Measurements from ENCODE around the gene FGFRL1.

- no peak for TF ChIP-seq YY1 (IDR thresholded peaks at IDR 0.05; ENCODE audit: low read depth)
- no peak for TF ChIP-seq RAD21 (IDR thresholded peaks at IDR 0.05; ENCODE audit: low read depth)
- no peak for TF ChIP-seq CEBPB (IDR thresholded peaks at IDR 0.05)
- TF ChIP-seq NFIC (IDR thresholded peaks at IDR 0.05), result no peak
- TF ChIP-seq ZBTB7A (IDR thresholded peaks at IDR 0.05; ENCODE audit: low read depth), result no peak
- no peak for TF ChIP-seq FOXM1 (IDR thresholded peaks at IDR 0.05; ENCODE audit: borderline replicate concordance, low read depth)
- TF ChIP-seq, protein P1, sequence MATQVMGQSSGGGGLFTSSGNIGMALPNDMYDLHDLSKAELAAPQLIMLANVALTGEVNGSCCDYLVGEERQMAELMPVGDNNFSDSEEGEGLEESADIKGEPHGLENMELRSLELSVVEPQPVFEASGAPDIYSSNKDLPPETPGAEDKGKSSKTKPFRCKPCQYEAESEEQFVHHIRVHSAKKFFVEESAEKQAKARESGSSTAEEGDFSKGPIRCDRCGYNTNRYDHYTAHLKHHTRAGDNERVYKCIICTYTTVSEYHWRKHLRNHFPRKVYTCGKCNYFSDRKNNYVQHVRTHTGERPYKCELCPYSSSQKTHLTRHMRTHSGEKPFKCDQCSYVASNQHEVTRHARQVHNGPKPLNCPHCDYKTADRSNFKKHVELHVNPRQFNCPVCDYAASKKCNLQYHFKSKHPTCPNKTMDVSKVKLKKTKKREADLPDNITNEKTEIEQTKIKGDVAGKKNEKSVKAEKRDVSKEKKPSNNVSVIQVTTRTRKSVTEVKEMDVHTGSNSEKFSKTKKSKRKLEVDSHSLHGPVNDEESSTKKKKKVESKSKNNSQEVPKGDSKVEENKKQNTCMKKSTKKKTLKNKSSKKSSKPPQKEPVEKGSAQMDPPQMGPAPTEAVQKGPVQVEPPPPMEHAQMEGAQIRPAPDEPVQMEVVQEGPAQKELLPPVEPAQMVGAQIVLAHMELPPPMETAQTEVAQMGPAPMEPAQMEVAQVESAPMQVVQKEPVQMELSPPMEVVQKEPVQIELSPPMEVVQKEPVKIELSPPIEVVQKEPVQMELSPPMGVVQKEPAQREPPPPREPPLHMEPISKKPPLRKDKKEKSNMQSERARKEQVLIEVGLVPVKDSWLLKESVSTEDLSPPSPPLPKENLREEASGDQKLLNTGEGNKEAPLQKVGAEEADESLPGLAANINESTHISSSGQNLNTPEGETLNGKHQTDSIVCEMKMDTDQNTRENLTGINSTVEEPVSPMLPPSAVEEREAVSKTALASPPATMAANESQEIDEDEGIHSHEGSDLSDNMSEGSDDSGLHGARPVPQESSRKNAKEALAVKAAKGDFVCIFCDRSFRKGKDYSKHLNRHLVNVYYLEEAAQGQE (IDR thresholded peaks at IDR 0.05; ENCODE audit: low read depth), result no peak
- TF ChIP-seq, protein P2, sequence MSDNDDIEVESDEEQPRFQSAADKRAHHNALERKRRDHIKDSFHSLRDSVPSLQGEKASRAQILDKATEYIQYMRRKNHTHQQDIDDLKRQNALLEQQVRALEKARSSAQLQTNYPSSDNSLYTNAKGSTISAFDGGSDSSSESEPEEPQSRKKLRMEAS (IDR thresholded peaks at IDR 0.05), result no peak
- TF ChIP-seq TAF1 (IDR thresholded peaks at IDR 0.05; ENCODE audit: low read depth), result no peak
- TF ChIP-seq EGR1 (IDR thresholded peaks at IDR 0.05), result no peak
Observed at GRCh38 chr4:1045193-1045594, 33.8 kb downstream of the FGFRL1 start.
